B cell (primary cell): ENCODE measurements around the gene FLT1.

Source experiments
- EZH2 ChIP-seq: IDR thresholded peaks from 2 replicates; pipeline ENCODE4 v1.6.1; 2012; ENCODE audit warnings: borderline replicate concordance, low read depth, mild to moderate bottlenecking, moderate library complexity, low read length; ENCODE audit not compliant: insufficient read depth, poor library complexity, severe bottlenecking
- TF ChIP-seq, protein P1 (sequence below): fragments of 200-600 bp; IDR thresholded peaks from one replicate; pipeline ENCODE4 v1.8.0; 2022; ENCODE audit warnings: antibody characterized with exemption, mild to moderate bottlenecking

DNA sequence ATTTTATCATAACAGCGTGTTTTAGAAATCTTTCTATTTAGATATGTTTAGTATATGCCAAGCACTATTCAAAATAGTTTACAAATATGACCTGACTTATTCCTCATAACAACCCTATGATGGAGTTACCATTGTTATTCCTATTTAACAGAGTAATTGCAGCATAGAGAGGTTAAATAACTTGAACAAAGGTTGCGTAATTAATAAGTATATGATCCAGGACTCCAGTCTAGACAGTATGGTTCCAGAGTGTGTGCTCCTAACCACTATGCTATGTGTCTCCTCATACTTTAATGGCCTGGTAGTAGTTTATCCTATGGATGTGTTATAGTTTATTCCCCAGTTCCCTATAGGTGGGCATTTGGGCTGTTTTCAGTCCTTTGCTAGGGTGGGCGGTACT lies 211.3 kb downstream of the FLT1 start:
- no peak for TF ChIP-seq EZH2
- TF ChIP-seq, protein P1, sequence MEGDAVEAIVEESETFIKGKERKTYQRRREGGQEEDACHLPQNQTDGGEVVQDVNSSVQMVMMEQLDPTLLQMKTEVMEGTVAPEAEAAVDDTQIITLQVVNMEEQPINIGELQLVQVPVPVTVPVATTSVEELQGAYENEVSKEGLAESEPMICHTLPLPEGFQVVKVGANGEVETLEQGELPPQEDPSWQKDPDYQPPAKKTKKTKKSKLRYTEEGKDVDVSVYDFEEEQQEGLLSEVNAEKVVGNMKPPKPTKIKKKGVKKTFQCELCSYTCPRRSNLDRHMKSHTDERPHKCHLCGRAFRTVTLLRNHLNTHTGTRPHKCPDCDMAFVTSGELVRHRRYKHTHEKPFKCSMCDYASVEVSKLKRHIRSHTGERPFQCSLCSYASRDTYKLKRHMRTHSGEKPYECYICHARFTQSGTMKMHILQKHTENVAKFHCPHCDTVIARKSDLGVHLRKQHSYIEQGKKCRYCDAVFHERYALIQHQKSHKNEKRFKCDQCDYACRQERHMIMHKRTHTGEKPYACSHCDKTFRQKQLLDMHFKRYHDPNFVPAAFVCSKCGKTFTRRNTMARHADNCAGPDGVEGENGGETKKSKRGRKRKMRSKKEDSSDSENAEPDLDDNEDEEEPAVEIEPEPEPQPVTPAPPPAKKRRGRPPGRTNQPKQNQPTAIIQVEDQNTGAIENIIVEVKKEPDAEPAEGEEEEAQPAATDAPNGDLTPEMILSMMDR = no peak
